ENCODE data around the gene MYOM3.

Gene MYOM3

DNA sequence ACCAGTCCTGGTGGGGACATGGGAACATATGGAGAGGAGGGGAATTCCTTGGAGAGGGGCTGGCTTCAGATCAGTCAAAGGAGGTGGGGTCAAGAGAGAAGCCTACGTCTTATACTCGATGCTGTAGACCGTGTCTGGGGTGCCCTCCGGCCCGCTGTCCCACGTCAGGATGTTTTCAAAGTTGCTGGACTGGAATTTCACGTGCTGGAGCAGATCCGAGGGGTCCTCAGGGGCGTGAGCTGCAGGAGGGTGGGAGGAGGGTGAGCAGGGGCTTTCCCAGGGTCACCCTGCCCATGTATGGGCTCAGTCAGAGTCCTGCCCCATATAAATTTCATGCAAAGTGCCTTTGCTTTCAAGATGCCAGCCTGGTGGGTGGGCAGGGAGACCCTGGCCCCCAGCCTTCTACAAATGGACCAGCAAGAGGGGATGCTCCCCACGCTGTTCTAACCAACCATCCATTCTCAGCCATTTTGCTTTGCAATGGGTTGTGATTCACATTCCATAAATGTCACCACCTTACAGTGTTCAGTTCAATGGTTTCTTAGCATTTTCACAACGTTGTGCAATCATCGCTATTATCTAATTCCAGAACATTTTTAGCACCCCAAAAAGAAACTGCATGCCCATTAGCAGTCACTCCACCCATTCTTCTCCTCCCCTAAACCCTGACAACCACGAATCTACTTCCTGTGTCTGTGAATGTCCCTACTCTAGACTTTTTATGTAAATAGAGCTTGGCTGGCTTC lies 26.7 kb upstream of the MYOM3 start:
- no peak for DNase-seq

- DNase-seq = no peak
These were observed 25.1 kb upstream of the MYOM3 start for GRCh38 chr1:24136956-24137539.

- no peak for DNase-seq
These were observed 22.4 kb upstream of the MYOM3 start for GRCh38 chr1:24134376-24134775.

DNA sequence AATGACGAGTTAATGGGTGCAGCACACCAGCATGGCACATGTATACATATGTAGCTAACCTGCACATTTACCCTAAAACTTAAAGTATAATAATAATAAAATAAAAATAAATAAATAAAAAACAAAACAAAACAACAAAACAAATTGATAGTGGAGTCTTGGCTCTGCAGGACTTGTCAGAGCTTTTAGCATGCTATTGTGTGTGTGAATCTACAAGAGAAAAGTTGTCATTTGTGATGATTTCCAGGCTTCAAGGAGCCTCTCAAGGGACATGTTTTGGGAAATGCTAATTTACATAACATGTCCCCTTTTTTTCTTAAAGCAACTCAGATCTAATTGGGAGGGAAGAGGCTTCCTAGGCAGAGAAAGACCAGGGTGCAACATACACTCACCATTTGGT lies 21.9 kb upstream of the MYOM3 start:
- no peak for DNase-seq

DNA sequence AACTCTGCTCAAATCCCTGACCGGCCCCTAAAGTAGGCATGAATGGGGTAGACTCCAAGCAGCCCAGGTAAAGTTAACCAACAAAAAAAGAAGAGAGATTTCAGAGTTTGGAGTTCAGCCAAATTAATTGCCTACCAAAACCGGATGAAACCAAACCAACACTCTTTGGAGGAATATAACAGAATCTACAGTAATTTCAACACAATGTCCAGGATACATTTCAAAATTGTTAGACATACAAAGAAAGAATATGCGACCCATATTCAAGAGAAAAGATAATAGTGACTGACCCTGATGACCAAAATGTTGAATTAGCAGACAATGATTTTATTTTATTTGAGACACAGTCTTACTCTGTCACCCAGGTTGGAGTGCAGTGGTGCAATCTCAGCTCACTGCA lies 18.4 kb upstream of the MYOM3 start:
- no peak for DNase-seq

GRCh38 chr1:24127801-24128363 lies 15.9 kb upstream of the MYOM3 start:
- DNase-seq = no peak

DNA sequence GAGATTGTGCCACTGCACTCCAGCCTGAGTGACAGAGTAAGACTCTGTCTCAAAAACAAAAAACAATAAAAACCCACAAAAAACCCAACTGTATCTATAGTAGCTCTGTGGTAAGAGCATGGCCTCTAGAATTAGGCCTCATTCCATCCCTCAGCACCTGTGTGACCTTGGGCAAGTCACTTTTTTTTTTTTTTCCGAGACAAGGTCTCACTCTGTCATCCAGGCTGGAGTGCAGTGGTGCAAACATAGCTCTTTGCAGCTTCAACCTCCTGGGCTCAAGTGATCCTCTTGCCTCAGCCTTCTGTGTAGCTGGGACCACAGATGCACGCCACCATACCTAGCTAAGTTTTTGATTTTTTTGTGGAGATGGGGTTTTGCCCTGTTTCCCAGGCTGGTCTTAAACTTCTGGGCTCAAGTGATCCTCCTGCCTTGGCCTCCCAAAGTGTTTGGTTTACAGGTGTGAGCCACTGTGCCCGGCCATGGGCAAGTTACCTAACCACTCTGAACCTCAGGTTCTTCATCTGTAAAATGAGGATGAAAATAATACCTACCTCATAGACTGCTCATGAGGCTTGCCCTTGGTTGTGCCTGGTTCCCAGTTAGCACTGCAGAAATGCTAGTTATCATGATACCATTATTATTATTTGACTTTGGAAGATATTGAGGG lies 15.3 kb upstream of the MYOM3 start:
- no peak for DNase-seq

DNA sequence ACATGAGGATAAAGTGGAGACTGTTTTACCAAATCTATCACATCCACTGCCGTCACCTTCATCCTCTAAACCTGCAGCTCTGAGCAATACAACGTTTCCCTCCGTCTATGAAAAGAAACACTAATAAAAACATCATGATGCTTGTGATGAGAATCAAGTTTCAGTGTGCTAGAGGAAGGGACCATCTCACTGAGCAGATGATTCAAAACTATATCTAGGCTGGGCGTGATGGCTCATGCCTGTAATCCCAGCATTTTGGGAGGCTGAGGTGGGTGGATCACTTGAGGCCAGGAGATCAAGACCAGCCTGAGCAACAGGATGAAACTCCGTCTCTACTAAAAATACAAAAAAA lies 14.7 kb upstream of the MYOM3 start:
- no peak for DNase-seq

GRCh38 chr1:24126018-24126671 lies 14.2 kb upstream of the MYOM3 start:
- DNase-seq = no peak

- no peak for DNase-seq
These were observed 13.5 kb upstream of the MYOM3 start for GRCh38 chr1:24125456-24125855.

- DNase-seq = no peak
These were observed 13.0 kb upstream of the MYOM3 start for GRCh38 chr1:24124980-24125379.

DNA sequence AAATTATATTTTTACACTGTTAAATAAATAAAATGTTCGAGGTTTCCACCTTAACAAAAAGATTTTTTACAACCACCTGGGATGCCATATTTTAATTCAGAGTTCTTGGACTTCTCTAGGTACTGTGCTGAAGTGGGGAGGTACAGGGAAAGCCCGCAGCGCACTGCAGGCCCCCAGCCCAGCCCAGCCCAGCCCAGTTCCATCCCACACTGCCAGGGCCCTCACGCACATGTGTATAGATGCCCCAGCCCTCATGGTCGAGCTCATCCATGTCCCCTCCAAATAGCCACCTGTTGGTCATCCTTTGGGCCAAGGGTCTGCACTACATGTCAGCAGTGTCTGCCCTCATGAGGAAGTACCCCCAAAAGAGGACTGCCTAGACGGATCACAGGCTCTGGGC lies 11.7 kb upstream of the MYOM3 start:
- no peak for DNase-seq

- no peak for DNase-seq
These were observed 10.8 kb upstream of the MYOM3 start for GRCh38 chr1:24122776-24123175.

- no peak for DNase-seq
These were observed 9.5 kb upstream of the MYOM3 start for GRCh38 chr1:24121406-24121805.

- DNase-seq = no peak
These were observed 9.0 kb upstream of the MYOM3 start for GRCh38 chr1:24120965-24121364.

- no peak for DNase-seq
These were observed 8.2 kb upstream of the MYOM3 start for GRCh38 chr1:24119859-24120756.

GRCh38 chr1:24119489-24119858 lies 7.5 kb upstream of the MYOM3 start:
- no peak for DNase-seq

GRCh38 chr1:24118410-24119242 lies 6.7 kb upstream of the MYOM3 start:
- DNase-seq = no peak

DNA sequence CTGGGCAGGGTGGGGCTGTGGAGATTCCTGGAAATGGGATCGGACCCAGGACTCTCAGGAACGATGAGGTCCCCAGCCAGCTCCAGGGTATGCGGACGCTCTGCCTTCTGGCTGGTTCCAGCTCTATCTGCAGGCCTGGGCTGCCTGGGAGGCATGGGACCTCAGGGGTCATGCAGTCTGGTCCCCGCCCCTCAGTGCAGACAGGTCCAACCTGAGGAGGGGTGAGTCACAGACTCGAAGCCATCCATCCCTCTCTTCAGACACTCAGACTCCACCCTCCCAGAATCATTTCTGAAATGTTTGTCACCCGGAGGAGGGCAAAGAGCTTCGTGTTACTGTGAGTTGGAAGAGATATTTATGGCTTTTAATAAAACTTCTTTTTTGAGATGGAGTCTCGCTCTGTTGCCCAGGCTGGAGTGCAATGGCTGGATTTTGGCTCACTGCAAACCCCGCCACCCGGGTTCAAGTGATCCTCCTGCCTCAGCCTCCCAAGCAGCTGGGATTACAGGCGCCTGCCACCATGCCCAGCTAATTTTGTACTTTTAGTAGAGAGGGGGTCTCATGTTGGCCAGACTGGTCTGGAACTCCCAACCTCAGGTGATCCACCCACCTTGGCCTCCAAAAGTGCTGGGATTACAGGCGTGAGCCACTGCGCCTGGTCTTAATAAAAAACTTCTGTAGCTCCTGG lies 5.9 kb upstream of the MYOM3 start:
- DNase-seq = no peak

DNA sequence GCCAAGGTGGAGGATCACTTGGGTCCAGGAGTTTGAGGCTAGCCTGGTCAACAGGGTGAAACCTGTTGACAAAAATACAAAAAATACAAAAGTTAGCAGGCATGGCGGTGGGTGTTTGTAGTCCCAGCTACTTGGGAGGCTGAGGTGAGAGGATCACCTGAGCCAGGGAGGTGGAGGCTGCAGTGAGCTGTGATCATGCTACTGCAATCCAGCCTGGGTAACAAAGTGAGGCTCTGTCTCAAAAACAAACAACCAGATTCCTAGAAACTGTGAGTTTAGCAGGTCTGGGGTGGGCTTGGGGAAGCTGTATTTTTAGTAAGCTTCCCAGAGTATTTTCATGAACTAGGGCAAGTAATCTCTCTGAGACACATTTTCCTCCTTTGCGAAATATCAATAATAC lies 5.2 kb upstream of the MYOM3 start:
- no peak for DNase-seq

- no peak for DNase-seq
These were observed 2.8 kb upstream of the MYOM3 start for GRCh38 chr1:24114753-24115152.
